Osteocyte (in vitro differentiated cells): ENCODE data around the gene POU6F2. TPM values are rescaled to one million over a fixed set of nuclear protein-coding genes. Genes with fewer than 3 reads are reported as not detected.

Experiments used
- DNase-seq: peaks from one replicate; pipeline ENCODE4 v3.0.0; 2021; ENCODE audit warnings: mixed read lengths; ENCODE audit not compliant: unreplicated experiment; ENCODE audit errors: extremely low spot score
- H3K27ac Mint-ChIP-seq: one replicate; pipeline ENCODE4 v1.8.0; 2021; ENCODE audit warnings: mild to moderate bottlenecking, mixed read lengths; ENCODE audit not compliant: unreplicated experiment
- H3K27me3 Mint-ChIP-seq: one replicate; pipeline ENCODE4 v1.8.0; 2021; ENCODE audit warnings: mixed read lengths; ENCODE audit not compliant: unreplicated experiment
- H3K36me3 Mint-ChIP-seq: one replicate; pipeline ENCODE4 v1.8.0; 2021; ENCODE audit warnings: mixed read lengths; ENCODE audit not compliant: unreplicated experiment
- H3K4me1 Mint-ChIP-seq: one replicate; pipeline ENCODE4 v1.8.0; 2021; ENCODE audit warnings: mixed read lengths; ENCODE audit not compliant: unreplicated experiment
- H3K4me3 Mint-ChIP-seq: one replicate; pipeline ENCODE4 v1.8.0; 2021; ENCODE audit warnings: mild to moderate bottlenecking, moderate library complexity, mixed read lengths; ENCODE audit not compliant: unreplicated experiment
- H3K9me3 Mint-ChIP-seq: one replicate; pipeline ENCODE4 v1.8.0; 2021; ENCODE audit warnings: mixed read lengths; ENCODE audit not compliant: unreplicated experiment
- CTCF ChIP-seq: fragments of 200-600 bp; sonication (generic); IDR thresholded peaks from 2 replicates; pipeline ENCODE4 v1.5.0; 2021; ENCODE audit warnings: antibody characterized with exemption, mild to moderate bottlenecking, moderate library complexity
- total RNA-seq: library from RNA; stranded (reverse); gene quantifications from 2 replicates; pipeline ENCODE4 v1.2.1, GENCODE V29; 2021

The POU6F2 gene
- total RNA-seq, 1 donor from 2014 or later: 0.78 TPM

GRCh38 chr7:39432368-39432767, 454.7 kb downstream of the POU6F2 start:
- H3K27ac Mint-ChIP-seq: no peak overlapping the region

GRCh38 chr7:39432807-39433416, 455.2 kb downstream of the POU6F2 start:
- H3K9me3 Mint-ChIP-seq: no peaks in the 10 kb centered on the region
- H3K4me3 Mint-ChIP-seq: no peak overlapping the region
- no peaks in the 10 kb centered on the region for H3K36me3 Mint-ChIP-seq
- H3K27me3 Mint-ChIP-seq: peaks cover 17% of the 10 kb centered on the region
- no peak for DNase-seq
- peaks cover 11% of the 10 kb centered on the region for H3K4me1 Mint-ChIP-seq
- H3K27ac Mint-ChIP-seq: no peak overlapping the region
- TF ChIP-seq CTCF: no peak

More at GRCh38 chr7:39432368-39432767, 454.7 kb downstream of the POU6F2 start:
- no peak for DNase-seq
- H3K4me3 Mint-ChIP-seq: no peak overlapping the region
- TF ChIP-seq CTCF: no peak
- H3K36me3 Mint-ChIP-seq: no peaks in the 10 kb centered on the region
- H3K27me3 Mint-ChIP-seq: peaks cover 14% of the 10 kb centered on the region
- H3K4me1 Mint-ChIP-seq: peaks cover 12% of the 10 kb centered on the region
- H3K9me3 Mint-ChIP-seq: no peaks in the 10 kb centered on the region

GRCh38 chr7:39433550-39433949, 455.8 kb downstream of the POU6F2 start:
- no peaks in the 10 kb centered on the region for H3K36me3 Mint-ChIP-seq
- H3K4me1 Mint-ChIP-seq: peaks cover 5% of the 10 kb centered on the region
- no peak overlapping the region for H3K27ac Mint-ChIP-seq
- DNase-seq: no peak
- H3K9me3 Mint-ChIP-seq: no peaks in the 10 kb centered on the region
- peaks cover 17% of the 10 kb centered on the region for H3K27me3 Mint-ChIP-seq
- no peak overlapping the region for H3K4me3 Mint-ChIP-seq
- no peak for TF ChIP-seq CTCF

GRCh38 chr7:39434012-39434411, 456.3 kb downstream of the POU6F2 start:
- Mint-ChIP-seq H3K4me1 (peaks cover 2% of the 10 kb centered on the region), H3K27me3 (peaks cover 18% of the 10 kb centered on the region), H3K27ac (no peak overlapping the region), H3K9me3 (no peaks in the 10 kb centered on the region), H3K4me3 (no peak overlapping the region), H3K36me3 (no peaks in the 10 kb centered on the region)
- TF ChIP-seq CTCF: no peak
- no peak for DNase-seq

- no peak for TF ChIP-seq CTCF
- no peak overlapping the region for H3K27ac Mint-ChIP-seq
- H3K9me3 Mint-ChIP-seq: no peaks in the 10 kb centered on the region
- DNase-seq: no peak
- no peak overlapping the region for H3K4me3 Mint-ChIP-seq
- no peaks in the 10 kb centered on the region for H3K4me1 Mint-ChIP-seq
- peaks cover 48% of the 10 kb centered on the region for H3K27me3 Mint-ChIP-seq
- H3K36me3 Mint-ChIP-seq: no peaks in the 10 kb centered on the region
Observed at GRCh38 chr7:39446546-39446945, 468.8 kb downstream of the POU6F2 start.
